Osteocyte (in vitro differentiated cells): ENCODE data around the gene CD22. TPM values are rescaled to one million over a fixed set of nuclear protein-coding genes. Genes with fewer than 3 reads are reported as not detected.

Experiments
- DNase-seq: peaks from one replicate; pipeline ENCODE4 v3.0.0; 2021; ENCODE audit warnings: mixed read lengths; ENCODE audit not compliant: unreplicated experiment; ENCODE audit errors: extremely low spot score
- H3K27ac Mint-ChIP-seq: one replicate; pipeline ENCODE4 v1.8.0; 2021; ENCODE audit warnings: mild to moderate bottlenecking, mixed read lengths; ENCODE audit not compliant: unreplicated experiment
- H3K27me3 Mint-ChIP-seq: one replicate; pipeline ENCODE4 v1.8.0; 2021; ENCODE audit warnings: mixed read lengths; ENCODE audit not compliant: unreplicated experiment
- H3K36me3 Mint-ChIP-seq: one replicate; pipeline ENCODE4 v1.8.0; 2021; ENCODE audit warnings: mixed read lengths; ENCODE audit not compliant: unreplicated experiment
- H3K4me1 Mint-ChIP-seq: one replicate; pipeline ENCODE4 v1.8.0; 2021; ENCODE audit warnings: mixed read lengths; ENCODE audit not compliant: unreplicated experiment
- H3K4me3 Mint-ChIP-seq: one replicate; pipeline ENCODE4 v1.8.0; 2021; ENCODE audit warnings: mild to moderate bottlenecking, moderate library complexity, mixed read lengths; ENCODE audit not compliant: unreplicated experiment
- H3K9me3 Mint-ChIP-seq: one replicate; pipeline ENCODE4 v1.8.0; 2021; ENCODE audit warnings: mixed read lengths; ENCODE audit not compliant: unreplicated experiment
- CTCF ChIP-seq: fragments of 200-600 bp; sonication (generic); IDR thresholded peaks from 2 replicates; pipeline ENCODE4 v1.5.0; 2021; ENCODE audit warnings: antibody characterized with exemption, mild to moderate bottlenecking, moderate library complexity
- total RNA-seq: library from RNA; stranded (reverse); gene quantifications from 2 replicates; pipeline ENCODE4 v1.2.1, GENCODE V29; 2021

CD22 gene
- total RNA-seq, 1 donor from 2014 or later: not detected

- Mint-ChIP-seq H3K27me3 (peaks cover 4% of the 10 kb centered on the region), H3K36me3 (no peaks in the 10 kb centered on the region), H3K4me3 (no peak overlapping the region), H3K4me1 (peaks cover 8% of the 10 kb centered on the region), H3K27ac (peak overlapping the region; percentile 31), H3K9me3 (no peaks in the 10 kb centered on the region)
- no peak for TF ChIP-seq CTCF
- no peak for DNase-seq
These were observed 10.1 kb upstream of the CD22 start for GRCh38 chr19:35318679-35319448.

GRCh38 chr19:35320065-35320713, 8.8 kb upstream of the CD22 start:
- H3K36me3 Mint-ChIP-seq: no peaks in the 10 kb centered on the region
- no peak for DNase-seq
- no peaks in the 10 kb centered on the region for H3K9me3 Mint-ChIP-seq
- H3K4me1 Mint-ChIP-seq: peaks cover 8% of the 10 kb centered on the region
- peaks cover 8% of the 10 kb centered on the region for H3K27me3 Mint-ChIP-seq
- no peak overlapping the region for H3K27ac Mint-ChIP-seq
- H3K4me3 Mint-ChIP-seq: no peak overlapping the region
- TF ChIP-seq CTCF: no peak

GRCh38 chr19:35321291-35321690, 7.7 kb upstream of the CD22 start:
- Mint-ChIP-seq H3K36me3 (no peaks in the 10 kb centered on the region), H3K9me3 (no peaks in the 10 kb centered on the region), H3K4me1 (peaks cover 8% of the 10 kb centered on the region), H3K27me3 (peaks cover 13% of the 10 kb centered on the region), H3K4me3 (no peak overlapping the region), H3K27ac (no peak overlapping the region)
- no peak for TF ChIP-seq CTCF
- no peak for DNase-seq

GRCh38 chr19:35322014-35322413, 7.0 kb upstream of the CD22 start:
- no peak for DNase-seq
- peaks cover 15% of the 10 kb centered on the region for H3K27me3 Mint-ChIP-seq
- no peaks in the 10 kb centered on the region for H3K9me3 Mint-ChIP-seq
- H3K36me3 Mint-ChIP-seq: no peaks in the 10 kb centered on the region
- no peak overlapping the region for H3K27ac Mint-ChIP-seq
- TF ChIP-seq CTCF: no peak
- peaks cover 8% of the 10 kb centered on the region for H3K4me1 Mint-ChIP-seq
- H3K4me3 Mint-ChIP-seq: no peak overlapping the region

GRCh38 chr19:35327642-35328041, 1.3 kb upstream of the CD22 start:
- H3K36me3 Mint-ChIP-seq: no peaks in the 10 kb centered on the region
- H3K4me3 Mint-ChIP-seq: no peak overlapping the region
- DNase-seq: no peak
- peak; percentile 21 for TF ChIP-seq CTCF
- no peaks in the 10 kb centered on the region for H3K9me3 Mint-ChIP-seq
- H3K27ac Mint-ChIP-seq: no peak overlapping the region
- no peaks in the 10 kb centered on the region for H3K4me1 Mint-ChIP-seq
- H3K27me3 Mint-ChIP-seq: peaks cover 26% of the 10 kb centered on the region
